Measurements from ENCODE around the gene ZDHHC19.

GRCh38 chr3:196214783-196215441 lies 3.7 kb upstream of the ZDHHC19 start:
- TF ChIP-seq CTCF (IDR thresholded peaks at IDR 0.05) (no peak), POLR2AphosphoS5 (IDR thresholded peaks at IDR 0.05) (no peak)
